Measurements from ENCODE around the gene PSMB2.

Gene PSMB2

DNA sequence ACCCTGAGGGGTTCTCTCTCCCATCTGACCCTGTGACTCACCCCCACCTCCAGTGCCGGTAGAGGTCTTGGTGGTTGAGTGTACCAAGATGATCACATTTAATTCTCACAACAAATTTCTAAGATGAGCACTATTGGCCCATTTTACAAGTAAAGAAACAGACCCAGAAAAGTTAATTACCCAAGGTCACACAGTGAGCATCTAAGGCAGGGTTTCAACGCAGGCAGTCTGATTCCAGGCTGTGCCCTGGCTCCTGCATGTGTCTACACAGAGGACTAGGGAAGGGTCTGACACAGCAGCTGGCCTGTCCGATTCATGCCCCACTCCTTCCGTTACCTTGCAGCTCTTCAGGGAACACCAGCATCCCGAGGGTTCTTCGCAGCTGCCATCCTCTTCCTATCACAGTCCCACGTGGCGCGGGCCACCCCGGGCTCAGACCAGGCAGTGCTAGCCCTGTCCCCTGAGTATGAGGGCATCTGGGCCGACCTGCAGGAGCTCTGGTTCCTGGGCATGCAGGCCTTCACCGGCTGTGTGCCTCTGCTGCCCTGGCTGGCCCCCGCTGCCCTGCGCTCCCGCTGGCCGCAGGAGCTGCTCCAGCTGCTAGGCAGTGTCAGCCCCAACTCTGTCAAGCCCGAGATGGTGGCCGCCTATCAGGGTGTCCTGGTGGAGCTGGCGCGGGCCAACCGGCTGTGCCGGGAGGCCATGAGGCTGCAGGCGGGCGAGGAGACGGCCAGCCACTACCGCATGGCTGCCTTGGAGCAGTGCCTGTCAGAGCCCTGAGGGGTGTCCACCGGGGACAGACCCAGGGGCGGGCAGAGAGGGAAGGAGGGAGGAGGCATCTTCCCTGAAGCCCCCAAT lies 76.2 kb downstream of the PSMB2 start:
- TF ChIP-seq, protein P1, sequence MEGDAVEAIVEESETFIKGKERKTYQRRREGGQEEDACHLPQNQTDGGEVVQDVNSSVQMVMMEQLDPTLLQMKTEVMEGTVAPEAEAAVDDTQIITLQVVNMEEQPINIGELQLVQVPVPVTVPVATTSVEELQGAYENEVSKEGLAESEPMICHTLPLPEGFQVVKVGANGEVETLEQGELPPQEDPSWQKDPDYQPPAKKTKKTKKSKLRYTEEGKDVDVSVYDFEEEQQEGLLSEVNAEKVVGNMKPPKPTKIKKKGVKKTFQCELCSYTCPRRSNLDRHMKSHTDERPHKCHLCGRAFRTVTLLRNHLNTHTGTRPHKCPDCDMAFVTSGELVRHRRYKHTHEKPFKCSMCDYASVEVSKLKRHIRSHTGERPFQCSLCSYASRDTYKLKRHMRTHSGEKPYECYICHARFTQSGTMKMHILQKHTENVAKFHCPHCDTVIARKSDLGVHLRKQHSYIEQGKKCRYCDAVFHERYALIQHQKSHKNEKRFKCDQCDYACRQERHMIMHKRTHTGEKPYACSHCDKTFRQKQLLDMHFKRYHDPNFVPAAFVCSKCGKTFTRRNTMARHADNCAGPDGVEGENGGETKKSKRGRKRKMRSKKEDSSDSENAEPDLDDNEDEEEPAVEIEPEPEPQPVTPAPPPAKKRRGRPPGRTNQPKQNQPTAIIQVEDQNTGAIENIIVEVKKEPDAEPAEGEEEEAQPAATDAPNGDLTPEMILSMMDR (IDR thresholded peaks at IDR 0.05; ENCODE audit: control insufficient read depth, insufficient read depth, low read depth, low read length, missing control alignments) = no peak
- DNase-seq (ENCODE audit: low read depth) = no peak
- no peak overlapping the region for H3K4me3 ChIP-seq (ENCODE audit: control insufficient read depth, low read depth, low read length)

DNA sequence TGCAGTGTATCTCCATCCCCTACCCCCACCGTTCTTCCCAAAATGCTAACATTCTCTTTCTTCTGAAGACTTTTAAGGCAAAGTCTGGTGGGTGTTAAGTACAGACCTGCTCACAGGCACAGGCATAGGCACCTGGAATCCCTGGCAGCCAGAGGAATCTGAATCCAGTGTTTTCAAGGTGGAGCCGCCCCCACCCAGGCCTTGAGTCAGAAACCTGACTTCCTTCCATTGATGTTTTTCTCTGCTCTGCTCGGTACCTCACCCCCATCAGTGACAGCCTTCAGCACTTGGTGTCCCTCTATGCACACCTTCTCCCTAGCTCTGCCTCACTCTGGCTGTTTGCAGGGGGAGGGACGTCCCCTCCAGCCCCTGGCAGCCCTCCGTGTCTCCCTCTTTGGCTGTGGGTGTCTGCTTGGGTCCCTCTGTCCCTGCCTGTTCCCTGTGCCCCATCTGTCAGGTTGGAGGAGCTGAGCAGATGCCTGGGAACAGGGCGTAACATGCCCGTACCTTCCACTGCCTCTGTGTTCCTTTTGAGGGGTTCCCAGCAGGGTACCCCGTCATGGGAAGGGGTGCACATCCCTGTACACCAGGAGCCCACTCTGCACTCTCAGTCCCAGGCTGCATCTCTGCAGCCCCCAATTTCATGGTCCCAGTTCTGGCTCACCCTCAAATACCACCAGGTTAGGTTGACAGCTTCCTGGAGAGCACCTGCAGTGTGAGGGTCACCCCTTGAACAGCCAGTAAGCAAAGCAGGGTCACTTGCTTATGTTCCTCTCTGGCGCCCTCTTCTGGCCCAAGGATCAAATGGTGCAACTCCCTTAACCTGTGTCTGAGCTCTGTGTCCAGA lies 77.1 kb downstream of the PSMB2 start:
- TF ChIP-seq, protein P1 (IDR thresholded peaks at IDR 0.05; ENCODE audit: control insufficient read depth, insufficient read depth, low read depth, low read length, missing control alignments) = peak; percentile 88
- no peak for DNase-seq (ENCODE audit: low read depth)
- no peak overlapping the region for H3K4me3 ChIP-seq (ENCODE audit: control insufficient read depth, low read depth, low read length)

- no peak overlapping the region for H3K4me3 ChIP-seq (ENCODE audit: control insufficient read depth, low read depth, low read length)
- TF ChIP-seq, protein P1 (IDR thresholded peaks at IDR 0.05; ENCODE audit: control insufficient read depth, insufficient read depth, low read depth, low read length, missing control alignments) = no peak
- no peak for DNase-seq (ENCODE audit: low read depth)
These were observed 78.2 kb downstream of the PSMB2 start for GRCh38 chr1:35563166-35563565.

DNA sequence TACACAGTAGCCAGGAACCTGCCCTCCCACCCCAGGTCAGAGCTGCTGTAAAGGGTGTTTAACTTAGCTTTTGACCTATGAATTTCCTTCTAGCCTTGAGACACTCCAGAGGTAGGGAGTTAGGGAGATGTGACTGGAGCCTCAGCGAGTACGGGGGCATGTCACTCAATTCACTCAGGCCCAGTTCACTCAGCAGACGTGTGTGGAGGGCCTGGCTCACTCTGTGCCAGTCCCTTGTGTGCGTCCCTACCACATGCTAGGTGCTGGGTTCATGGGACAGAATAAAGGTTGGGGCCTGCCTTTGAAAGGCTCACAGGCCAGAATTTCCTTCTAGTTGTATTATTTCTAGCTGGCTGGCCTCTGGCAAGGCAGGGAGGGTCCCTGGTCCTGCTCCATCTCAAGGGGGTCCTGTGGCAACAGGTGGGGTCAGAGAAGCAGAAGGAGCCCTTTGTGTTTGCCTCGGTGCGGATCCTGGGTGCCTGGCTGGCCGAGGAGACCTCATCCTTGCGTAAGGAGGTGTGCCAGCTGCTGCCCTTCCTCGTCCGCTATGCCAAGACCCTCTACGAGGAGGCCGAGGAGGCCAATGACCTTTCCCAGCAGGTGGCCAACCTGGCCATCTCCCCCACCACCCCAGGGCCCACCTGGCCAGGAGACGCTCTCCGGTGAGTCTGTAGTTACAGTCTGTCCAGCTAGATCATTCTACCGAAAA lies 79.2 kb downstream of the PSMB2 start:
- no peak overlapping the region for H3K4me3 ChIP-seq (ENCODE audit: control insufficient read depth, low read depth, low read length)

GRCh38 chr1:35561297-35561971 lies 79.9 kb downstream of the PSMB2 start:
- H3K4me3 ChIP-seq (ENCODE audit: control insufficient read depth, low read depth, low read length) = no peak overlapping the region
- TF ChIP-seq, protein P1 (IDR thresholded peaks at IDR 0.05; ENCODE audit: control insufficient read depth, insufficient read depth, low read depth, low read length, missing control alignments) = no peak
- DNase-seq (ENCODE audit: low read depth) = no peak

More for the DNA sequence above, 79.2 kb downstream of the PSMB2 start:
- no peak for DNase-seq (ENCODE audit: low read depth)
- TF ChIP-seq, protein P1 (IDR thresholded peaks at IDR 0.05; ENCODE audit: control insufficient read depth, insufficient read depth, low read depth, low read length, missing control alignments) = no peak

Data from AG09309 (cell line).